Breast epithelium (tissue), 3 donors: ENCODE results near the gene PDCD11.

Experiments used
- POLR2A ChIP-seq: fragments of 450-650 bp; IDR thresholded peaks from one replicate; pipeline ENCODE4 v1.6.1; 2016; ENCODE audit warnings: antibody characterized with exemption, mild to moderate bottlenecking, moderate library complexity
- POLR2AphosphoS5 ChIP-seq, 3 donors: sonication (generic); formaldehyde crosslinking; IDR thresholded peaks; one replicate each; pipeline ENCODE4 v1.6.1; 2017; ENCODE audit warnings: antibody characterized with exemption in 3 of 3
- TF ChIP-seq, protein P1 (sequence below), 3 donors: fragments of 450-650 bp; IDR thresholded peaks; one replicate each; pipeline ENCODE4 v1.5.1; 2016 to 2017; ENCODE audit warnings: antibody characterized with exemption in 3 of 3, mild to moderate bottlenecking in 3 of 3, moderate library complexity in 3 of 3

DNA sequence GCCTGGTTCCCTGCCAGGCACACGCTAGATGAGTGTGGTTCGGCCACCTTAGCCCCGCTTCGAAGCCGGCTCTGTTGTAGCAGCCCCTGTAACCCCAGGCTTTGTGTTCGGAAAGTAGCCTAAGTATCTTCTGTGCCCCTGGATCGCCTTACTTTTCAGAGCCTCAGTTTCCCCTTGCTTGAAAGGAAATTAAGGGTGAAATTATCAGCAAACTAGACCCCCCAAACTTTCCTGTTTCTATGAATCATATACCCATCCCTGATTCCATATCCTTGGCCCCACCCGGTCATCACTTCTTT lies 312 bp downstream of the PDCD11 start:
- TF ChIP-seq, protein P1, sequence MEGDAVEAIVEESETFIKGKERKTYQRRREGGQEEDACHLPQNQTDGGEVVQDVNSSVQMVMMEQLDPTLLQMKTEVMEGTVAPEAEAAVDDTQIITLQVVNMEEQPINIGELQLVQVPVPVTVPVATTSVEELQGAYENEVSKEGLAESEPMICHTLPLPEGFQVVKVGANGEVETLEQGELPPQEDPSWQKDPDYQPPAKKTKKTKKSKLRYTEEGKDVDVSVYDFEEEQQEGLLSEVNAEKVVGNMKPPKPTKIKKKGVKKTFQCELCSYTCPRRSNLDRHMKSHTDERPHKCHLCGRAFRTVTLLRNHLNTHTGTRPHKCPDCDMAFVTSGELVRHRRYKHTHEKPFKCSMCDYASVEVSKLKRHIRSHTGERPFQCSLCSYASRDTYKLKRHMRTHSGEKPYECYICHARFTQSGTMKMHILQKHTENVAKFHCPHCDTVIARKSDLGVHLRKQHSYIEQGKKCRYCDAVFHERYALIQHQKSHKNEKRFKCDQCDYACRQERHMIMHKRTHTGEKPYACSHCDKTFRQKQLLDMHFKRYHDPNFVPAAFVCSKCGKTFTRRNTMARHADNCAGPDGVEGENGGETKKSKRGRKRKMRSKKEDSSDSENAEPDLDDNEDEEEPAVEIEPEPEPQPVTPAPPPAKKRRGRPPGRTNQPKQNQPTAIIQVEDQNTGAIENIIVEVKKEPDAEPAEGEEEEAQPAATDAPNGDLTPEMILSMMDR (IDR thresholded peaks at IDR 0.05), result no peak
- TF ChIP-seq POLR2A (no peak), POLR2AphosphoS5 (IDR thresholded peaks at IDR 0.05) (no peak)
